ENCODE measurements around the gene SHC2.
"Not testable (repeated sequence)": the region's sequence is repeated elsewhere in the genome, so short reads cannot be mapped to it uniquely, and the experiment has no call there.

SHC2 gene

DNA sequence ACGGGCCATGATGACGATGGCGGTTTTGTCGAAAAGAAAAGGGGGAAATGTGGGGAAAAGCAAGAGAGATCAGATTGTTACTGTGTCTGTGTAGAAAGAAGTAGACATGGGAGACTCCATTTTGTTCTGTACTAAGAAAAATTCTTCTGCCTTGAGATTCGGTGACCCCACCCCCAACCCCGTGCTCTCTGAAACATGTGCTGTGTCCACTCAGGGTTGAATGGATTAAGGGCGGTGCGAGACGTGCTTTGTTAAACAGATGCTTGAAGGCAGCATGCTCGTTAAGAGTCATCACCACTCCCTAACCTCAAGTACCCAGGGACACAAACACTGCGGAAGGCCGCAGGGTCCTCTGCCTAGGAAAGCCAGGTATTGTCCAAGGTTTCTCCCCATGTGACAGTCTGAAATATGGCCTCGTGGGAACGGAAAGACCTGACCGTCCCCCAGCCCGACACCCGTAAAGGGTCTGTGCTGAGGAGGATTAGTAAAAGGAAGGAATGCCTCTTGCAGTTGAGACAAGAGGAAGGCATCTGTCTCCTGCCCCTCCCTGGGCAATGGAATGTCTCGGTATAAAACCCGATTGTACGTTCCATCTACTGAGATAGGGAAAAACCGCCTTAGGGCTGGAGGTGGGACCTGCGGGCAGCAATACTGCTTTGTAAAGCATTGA lies 74.1 kb downstream of the SHC2 start:
- DNase-seq, result not testable (repeated sequence)

DNA sequence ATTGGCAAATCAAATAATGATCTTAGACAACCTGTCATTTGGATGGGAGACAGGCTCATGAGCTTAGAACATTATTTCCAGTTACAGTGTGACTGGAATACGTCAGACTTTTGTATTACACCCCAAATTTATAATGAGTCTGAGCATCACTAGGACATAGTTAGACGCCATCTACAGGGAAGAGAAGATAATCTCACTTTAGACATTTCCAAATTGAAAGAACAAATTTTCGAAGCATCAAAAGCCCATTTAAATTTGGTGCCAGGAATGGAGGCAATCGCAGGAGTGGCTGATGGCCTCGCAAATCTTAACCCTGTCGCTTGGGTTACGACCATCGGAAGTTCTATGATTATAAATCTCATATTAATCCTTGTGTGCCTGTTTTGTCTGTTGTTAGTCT lies 74.6 kb downstream of the SHC2 start:
- DNase-seq, result not testable (repeated sequence)

DNA sequence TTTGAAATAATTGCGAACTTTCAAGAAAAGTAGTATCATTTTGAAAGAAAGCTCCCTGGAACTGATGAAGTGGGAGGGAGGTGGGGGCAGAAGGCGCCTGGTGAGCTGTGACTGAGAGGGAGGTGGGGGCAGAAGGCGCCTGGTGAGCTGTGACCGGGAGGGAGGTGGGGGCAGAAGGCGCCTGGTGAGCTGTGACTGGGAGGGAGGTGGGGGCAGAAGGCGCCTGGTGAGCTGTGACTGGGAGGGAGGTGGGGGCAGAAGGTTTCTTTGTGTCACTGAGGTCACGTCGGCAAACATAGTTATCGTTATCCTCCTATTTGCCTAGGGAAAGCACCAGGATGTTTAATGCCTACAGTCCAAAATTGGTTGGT lies 76.0 kb downstream of the SHC2 start:
- DNase-seq, result no peak

DNA sequence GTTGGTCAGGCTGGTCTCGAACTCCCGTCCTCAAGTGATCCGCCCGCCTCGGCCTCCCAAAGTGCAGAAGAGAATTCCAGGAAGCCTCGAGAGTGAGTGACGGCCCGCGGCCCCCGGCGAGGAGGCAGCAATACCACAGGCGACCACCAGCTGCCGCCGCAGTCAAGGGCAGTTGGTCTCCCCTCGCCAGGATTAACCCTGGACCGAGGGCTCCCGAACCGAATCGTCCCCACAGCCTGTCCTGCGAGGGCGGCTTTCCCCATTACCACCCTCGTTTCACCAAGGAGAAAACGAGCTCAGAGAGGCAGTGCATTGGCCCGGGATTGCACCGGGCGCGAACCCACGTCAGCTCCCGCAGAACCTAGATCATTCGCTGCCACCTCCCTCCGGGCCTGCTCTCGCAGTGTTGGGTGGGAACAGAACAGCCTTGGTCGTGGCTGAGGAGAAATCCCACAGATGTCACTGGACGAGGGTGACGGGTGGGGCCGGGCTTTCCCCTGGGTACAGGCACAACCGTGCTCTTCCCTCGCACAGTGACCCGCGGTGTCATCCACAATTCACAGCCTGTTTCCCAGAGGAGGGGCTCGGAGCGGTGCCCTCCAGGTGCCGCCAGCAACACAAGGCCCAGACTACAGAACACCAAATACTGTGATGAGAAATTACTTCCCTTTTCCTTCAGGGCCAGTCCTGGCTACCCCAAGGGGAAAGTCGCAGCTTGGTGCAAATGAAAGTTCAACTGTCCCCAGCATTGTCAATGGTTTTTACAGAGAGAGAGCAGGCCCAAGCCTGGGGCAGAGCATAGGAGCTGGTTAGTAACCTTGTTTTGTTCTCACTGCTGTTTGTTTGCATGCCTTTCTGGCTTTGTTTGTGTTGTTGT lies 76.7 kb downstream of the SHC2 start:
- peak; percentile 58 for DNase-seq

DNA sequence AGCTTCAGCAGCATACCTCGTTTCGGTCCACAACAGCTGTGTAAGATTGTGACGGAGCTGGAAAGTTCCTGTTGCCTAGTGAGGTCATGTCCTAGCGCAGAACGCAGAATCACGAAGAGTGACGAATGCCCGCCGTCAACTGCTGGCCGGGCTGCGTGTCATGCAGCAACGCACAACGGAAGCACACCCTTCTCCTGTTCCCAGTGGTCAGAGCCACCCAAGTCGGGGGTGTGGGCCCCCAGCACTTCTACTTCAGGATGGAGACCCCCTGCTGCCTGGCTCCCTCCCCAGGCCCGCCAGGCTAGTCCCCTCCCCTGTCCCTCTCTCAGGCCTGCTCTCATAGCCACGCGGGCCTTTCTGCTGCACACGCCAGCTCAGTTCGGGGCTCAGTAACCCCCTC lies 77.8 kb downstream of the SHC2 start:
- peak; percentile 31 for DNase-seq

DNA sequence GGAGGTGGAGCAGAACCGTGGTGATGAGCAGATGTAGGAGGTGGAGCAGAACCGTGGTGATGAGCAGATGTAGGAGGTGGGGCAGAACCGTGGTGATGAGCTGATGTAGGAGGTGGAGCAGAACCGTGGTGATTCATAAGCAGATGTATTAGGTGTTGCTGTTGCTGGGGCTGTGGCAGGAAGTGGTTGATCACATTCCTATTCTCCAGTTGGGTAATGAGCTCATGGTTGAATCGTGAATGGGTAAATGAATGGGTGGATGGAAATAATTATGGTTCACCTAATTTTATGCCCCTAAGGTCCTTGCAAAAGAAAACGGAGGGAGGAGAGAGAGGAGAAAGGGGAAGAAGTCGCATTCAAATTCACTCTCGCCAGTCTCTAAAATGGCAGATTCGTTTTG lies 78.3 kb downstream of the SHC2 start:
- DNase-seq, result not testable (repeated sequence)

DNA sequence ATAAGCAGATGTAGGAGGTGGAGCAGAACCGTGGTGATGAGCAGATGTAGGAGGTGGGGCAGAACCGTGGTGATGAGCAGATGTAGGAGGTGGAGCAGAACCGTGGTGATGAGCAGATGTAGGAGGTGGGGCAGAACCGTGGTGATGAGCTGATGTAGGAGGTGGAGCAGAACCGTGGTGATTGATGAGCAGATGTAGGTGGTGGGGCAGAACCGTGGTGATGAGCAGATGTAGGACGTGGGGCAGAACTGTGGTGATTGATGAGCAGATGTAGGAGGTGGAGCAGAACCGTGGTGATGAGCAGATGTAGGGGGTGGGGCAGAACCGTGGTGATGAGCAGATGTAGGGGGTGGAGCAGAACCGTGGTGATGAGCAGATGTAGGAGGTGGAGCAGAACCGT lies 78.9 kb downstream of the SHC2 start:
- DNase-seq, result not testable (repeated sequence)

DNA sequence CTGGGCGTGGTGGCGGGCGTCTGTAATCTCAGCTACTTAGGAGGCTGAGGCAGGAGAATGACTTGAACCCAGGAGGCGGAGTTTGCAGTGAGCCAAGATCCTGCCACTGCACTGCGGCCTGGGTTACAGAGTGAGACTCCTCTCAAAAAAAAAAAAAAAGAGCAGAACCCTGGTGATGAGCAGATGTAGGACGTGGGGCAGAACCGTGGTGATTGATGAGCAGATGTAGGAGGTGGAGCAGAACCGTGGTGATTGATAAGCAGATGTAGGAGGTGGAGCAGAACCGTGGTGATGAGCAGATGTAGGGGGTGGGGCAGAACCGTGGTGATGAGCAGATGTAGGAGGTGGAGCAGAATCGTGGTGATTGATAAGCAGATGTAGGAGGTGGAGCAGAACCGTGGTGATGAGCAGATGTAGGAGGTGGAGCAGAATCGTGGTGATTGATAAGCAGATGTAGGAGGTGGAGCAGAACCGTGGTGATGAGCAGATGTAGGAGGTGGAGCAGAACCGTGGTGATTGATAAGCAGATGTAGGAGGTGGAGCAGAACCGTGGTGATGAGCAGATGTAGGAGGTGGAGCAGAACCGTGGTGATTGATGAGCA lies 80.1 kb downstream of the SHC2 start:
- not testable (repeated sequence) for DNase-seq

DNA sequence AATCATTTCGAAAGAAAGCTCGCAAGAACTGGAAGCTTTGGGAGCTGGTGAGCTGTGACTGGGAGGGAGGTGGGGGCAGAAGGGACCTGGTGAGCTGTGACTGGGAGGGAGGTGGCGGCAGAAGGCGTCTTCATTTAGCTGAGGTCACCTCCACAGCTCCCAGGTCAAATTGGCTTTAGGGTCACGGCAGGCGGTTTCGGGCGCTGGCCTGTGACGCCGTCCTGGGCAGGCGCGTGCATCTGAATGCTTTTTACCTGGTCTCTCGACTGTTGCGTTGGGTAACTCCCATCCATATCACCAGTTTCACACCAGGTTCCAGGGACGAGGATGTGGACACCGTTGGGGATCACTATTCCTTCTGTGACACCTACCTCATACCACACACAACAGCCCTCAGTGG lies 81.0 kb downstream of the SHC2 start:
- no peak for DNase-seq

DNA sequence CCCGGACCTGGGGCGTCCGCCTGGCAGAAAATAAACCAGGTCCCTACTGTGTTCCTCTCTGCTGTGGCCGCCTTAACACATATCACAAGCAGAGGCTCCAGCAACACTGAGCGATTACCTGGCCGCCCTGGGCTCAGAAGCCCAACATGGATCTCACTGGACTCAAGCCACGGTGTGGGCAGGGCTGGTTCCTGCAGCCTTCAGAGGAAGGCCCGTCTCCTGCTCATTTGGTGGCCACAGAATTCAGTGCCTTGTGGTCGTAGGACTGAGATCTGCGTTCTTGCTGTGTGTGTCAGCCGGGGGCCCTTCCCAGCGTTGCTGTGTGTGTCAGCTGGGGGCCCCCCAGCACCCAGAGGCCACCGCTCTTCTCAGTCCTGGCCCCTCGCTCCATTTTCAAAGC lies 82.1 kb downstream of the SHC2 start:
- DNase-seq, result no peak

DNA sequence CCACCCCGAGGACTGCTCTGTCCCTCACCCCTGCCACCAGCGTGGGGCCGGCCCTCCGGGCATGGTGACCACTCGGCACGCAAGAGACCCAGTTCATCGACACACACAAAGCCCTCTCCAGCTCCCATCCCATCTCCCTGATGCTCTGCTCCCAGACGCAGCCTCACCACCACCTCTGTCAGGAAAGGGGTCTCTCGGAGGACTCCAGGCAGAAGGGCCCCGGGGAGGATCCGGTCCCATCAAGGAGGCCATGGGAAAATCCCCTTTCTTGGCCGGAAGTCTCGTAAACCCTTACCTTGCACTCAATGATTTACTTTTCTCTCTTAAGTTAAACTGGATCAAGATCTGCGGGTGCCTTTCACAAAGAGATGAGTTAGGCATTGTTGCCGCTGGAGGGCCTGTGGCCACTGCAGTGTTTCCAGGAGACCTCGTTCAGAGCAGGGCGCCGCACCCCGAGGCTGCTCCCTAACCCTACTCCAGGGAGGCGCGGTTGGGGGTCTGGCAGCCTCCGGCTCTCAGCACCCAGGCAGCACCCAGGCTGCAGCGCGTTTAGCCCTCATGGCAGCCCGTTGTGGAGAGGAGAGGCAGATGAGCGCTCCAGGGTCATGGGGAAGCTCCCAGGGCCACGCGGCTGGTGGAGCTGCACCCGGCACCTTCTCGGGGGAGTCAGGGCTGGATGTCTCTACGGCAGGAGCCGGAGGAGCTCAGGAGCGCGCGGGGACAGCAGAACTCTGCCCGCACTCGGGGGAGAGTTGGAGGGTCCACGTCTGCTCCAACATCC lies 82.8 kb downstream of the SHC2 start:
- no peak for DNase-seq

DNA sequence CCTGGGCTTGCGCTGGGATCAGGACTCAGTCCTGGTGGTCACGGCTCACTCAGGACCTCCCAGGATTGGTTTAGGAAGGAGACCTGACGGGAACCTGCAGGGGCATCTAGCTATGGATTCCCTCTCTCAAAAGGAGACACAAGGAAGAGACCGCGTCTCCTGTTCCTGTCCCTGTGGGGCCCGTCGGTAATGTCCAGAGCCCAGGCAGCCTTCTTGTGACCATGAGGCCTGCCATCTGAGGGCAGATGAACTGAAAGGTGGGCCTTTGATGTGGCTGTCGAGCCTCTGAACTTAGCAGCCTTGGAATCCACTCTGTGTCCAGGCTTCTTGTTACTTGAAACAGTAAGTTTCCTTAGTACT lies 84.7 kb downstream of the SHC2 start:
- no peak for DNase-seq

DNA sequence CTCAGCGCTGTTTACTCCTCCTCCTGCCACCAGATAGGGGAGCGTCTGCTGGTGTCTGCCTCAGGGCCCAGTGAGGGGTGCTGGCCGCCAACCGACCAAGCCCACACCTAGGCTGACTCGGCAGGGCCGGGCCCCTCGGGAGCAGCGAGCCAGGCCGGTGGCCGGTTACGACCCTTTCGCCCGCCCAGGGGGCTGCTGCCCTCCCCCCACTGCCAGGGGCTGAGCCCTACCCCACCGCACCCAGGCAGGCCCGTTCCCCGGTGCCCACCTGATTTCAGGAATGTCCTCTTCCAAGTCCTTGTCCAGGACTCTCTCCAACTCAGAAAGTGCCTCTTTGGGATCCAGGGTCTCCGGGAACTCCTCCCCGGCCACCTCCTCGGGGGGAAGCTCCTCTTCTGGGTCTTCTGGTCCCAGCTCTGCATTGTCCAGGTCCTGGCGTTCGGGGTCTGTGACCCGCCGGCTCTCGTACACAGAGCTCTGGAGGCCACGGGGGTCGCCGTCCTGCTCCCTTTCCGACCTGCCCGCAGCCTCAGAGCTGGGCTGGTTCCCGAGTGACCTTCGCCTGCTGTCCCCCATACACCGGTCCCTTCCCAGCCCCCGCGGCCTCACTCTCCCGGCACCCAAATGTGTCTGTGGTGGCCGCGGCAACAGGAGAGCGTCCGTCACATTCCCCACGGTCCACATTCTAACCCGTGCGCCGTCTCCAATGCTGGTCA lies 85.3 kb downstream of the SHC2 start:
- no peak for DNase-seq

DNA sequence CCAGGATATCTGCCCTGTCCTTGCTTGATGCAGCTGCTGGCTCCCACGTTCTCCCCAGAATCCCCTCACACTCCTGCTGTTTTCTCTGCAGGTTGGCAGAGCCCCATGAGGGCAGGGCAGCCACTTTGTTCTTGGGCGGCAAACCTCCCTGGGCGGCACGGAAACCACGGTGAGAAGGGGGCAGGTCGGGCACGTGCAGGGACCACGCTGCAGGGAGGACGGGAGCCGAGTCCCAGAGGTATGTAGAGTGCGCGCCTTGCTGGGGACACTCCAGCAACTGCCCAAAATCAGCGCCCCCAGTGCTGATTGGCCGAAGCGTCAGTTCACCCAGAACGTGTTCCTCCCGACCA lies 86.0 kb downstream of the SHC2 start:
- DNase-seq, result no peak

DNA sequence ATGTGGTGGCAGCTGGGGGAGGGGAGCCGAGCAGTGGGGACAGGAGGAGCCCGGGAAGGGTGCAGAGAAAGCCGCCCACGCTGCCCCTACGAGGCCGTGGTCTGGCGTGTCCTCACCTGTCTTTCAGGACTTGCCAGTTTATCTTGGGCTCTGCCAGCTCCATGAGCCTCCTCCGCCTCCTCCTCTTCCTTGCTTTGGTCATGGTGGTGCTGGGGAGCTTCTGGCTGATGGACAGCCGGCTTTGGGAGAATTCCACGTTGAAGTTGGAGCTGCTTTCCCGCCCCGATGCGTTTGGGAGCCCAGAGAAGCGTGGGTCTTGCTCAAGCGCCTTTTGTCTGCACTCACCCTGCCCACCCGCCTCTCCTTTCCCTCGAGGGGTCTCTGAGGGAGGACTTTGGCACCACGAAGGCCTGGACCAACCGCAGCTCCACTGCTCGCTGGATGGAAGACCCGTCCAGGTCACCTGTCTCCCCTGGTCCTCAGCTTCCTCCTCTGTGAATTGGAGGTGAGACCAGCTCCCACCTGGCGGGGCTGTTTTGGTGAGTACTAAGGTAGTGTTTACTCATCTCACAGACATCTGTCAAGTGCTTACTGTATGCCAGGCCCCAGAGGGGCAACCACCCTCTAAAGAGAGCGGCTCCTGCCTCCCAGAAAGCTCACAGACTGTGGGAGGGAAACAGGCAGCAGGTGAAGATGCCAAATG lies 86.5 kb downstream of the SHC2 start:
- DNase-seq, result no peak

DNA sequence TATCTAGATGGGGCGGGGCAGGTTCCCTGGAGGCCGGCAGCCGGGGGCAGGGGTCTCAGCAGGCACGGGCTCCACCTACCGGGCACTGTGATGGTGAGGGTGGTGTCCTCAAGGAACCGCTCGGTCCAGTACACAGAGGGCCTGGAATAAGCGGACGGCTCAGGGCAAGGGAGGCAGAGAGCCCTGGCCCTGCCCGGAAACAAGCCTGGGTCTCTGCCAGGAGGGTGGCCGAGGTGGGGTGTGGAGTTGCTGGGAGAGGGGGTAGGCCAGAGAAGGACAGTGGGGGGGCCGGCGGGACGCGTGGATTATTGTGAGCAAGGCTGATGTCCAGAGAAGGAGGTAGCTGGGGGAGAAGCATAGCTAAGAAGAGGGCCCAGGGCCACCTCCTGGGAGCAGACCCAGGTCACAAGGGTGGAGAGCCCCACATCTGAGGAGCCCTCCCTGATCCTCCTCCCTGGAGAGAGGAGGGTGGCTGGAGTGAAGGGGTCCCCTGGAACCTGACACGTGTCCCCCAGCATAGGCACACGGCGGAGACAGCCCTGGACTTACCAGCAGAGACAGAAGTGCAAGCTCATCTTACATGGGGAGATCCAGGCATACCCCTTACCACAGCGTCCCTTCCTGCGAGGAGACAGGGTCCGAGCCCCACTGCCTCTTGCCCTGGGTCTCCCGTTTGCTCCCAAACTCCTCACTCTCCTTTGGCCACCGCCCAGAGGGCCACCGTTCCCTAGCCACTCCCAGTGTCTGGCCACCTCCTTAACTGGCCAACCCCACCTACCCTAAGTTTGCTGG lies 87.2 kb downstream of the SHC2 start:
- DNase-seq, result no peak

DNA sequence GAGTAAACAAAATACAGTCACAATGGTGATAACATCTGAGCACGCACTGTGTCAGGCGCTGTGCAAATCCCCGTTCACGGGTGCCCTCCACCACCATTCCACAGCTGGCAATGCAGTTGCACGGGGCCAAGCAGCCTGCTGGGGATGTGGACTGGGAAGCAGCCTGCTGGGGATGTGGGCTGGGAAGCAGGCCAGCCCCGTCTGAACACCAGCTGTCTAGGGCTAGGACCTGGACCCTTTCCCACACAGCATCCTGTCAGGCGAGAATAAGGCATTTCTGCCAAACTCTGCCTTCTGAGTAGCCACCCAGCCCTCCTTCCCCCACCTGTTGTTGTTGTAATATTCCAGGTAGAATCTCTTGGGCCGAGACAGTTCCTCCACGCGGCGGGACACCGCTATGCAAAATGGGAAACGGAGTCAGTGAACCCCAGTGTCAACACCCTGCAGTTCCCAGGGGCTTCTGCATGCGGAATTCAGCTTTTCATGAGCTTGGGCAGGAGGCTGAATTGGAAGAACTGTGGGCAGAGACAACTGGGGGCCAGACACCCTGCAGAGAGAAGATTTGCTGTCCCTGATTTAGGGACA lies 88.4 kb downstream of the SHC2 start:
- peak; percentile 81 for DNase-seq

DNA sequence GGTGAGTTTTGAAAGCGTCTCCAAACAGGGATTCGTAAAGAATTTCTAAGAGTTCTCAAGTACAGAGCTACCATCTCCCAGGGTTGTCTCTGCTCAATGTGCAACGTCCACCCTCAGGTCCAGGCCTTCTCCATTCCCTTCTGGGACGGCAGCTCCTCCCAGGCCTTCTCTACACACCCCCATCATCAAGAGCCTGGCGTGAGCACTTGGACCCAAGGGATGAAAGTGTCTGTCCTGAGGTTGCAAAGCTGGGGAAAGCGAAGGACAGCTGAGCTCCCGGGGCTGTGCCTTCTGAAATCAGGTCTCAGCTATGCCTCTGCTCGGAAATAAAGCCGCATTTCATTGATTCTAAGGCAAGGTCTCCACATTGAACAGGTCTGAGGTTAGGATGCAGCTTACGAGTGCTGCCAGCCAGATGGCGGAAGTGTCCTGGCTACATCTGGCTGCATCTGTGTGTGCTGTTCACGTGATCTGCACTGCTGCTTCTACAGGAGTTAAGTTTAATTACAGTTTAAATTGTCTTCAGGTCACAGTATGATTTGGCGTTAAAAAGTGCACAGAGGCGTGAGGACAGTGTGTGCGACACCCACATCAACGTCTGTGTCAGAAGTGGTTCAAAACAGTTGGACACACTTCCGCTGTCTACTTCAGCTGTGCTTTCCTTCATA lies 89.2 kb downstream of the SHC2 start:
- no peak for DNase-seq

DNA sequence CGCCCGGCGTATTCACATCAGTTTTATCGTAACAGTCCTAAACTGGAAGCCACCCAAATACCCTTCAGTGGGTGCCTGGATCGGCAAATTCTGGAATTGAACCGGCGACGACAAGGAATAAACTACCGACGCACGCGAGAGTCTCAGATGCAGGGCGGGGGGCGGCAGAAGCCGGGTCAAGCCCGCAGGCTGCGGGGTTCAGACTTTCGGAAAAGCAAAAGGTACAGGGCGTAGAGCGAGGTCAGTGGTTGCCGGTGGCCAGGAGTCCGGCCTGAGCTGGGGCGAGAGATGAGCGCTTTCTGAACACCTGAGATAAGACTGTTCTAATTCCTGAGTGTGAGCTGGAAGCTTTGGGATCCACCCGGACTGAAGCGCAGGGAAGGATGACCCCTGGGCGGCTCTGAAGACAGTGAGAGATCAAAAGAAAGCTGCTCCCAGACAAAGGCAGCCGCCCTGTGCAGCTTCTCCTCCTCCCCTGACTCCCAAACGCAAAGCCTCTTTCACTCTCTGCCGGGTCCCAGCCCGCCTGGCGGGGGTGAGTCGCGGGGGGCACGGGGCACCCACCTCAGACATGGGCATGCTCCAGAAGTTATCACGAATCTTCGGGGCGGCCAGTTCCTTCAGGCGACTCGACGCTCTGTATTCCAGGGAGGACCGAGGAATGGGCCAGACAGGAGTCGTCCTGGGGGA lies 90.0 kb downstream of the SHC2 start:
- no peak for DNase-seq

DNA sequence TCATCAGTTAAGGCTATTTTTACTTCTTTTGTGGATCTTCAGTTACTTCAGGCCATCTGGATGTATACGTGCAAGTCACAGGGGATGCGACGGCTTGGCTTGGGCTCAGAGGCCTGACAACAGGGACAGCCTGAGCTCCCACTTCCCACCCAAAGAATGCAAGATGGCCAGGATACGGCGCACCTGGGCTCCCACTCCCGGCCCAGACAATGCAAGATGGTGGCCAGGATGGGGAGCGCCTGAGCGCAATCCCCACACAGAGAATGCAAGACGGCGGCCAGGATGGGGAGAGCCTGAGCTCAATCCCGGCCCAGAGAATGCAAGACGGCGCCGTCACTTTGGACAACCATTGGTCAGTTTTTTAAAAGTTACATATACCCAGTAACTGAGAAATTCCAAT lies 91.0 kb downstream of the SHC2 start:
- no peak for DNase-seq

All from right forelimb (tissue), 1 donor.